ENCODE measurements around the gene DCN.
A peak's percentile ranks its signal among the peaks of the same experiment; 100 is the strongest.

Gene DCN

DNA sequence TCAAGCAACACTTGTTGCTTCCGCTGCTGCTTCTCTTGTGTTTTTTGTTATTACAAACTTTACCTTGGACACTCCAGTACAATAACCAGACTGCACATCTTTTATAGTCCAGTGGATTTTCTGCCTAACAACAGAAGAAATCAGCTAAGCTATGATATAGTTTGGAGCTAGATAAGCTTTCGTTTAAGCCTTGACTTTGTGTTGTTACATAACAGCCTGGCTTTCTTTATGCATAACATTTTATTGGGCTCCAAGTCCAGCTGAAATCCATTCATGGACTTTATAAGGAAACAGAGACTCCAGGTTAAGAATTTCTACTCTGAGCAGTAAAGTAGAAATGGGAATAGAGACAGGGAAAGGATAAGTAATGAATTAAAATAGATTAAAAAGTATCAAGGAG, 3.5 kb upstream of the DCN start:
- no peak overlapping the region for H3K9ac ChIP-seq (ENCODE audit: low read length)
- no peaks in the 10 kb centered on the region for H3K36me3 ChIP-seq (ENCODE audit: control insufficient read depth, insufficient read depth, low read length, severe bottlenecking)
- H3K27me3 ChIP-seq (replicated peaks; ENCODE audit: control insufficient read depth, insufficient read depth, low read length), result no peaks in the 10 kb centered on the region
- H3K4me1 ChIP-seq (ENCODE audit: control insufficient read depth, insufficient read depth, low read length), result peaks cover 30% of the 10 kb centered on the region
- DNase-seq (ENCODE audit: low read depth), result no peak
- H3K9me3 ChIP-seq (ENCODE audit: control insufficient read depth, low read length), result no peaks in the 10 kb centered on the region
- H3K4me3 ChIP-seq (ENCODE audit: low read length), result no peak overlapping the region

DNA sequence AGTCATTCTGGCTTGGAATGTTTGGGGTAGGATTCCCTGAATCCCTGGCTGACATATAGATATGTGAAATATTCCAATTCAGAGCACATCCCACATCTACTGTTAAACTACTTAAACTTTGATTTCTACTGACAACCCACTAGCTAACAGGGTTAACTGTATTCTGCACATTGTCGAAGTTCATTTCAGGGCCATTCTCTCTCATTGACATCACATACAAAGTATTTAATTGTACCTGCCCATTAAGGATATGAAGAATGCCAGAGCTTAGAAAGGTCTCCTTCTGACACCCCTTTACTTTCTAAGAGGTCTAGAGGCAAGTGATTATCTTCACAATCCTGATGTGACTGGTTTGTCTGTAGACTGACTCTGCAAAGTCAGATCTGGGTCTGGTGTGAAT, 2.8 kb upstream of the DCN start:
- Histone ChIP-seq H3K4me3 (ENCODE audit: low read length) (no peak overlapping the region), H3K36me3 (ENCODE audit: control insufficient read depth, insufficient read depth, low read length, severe bottlenecking) (no peaks in the 10 kb centered on the region), H3K4me1 (ENCODE audit: control insufficient read depth, insufficient read depth, low read length) (peaks cover 30% of the 10 kb centered on the region), H3K9ac (ENCODE audit: low read length) (no peak overlapping the region), H3K9me3 (ENCODE audit: control insufficient read depth, low read length) (no peaks in the 10 kb centered on the region), H3K27me3 (replicated peaks; ENCODE audit: control insufficient read depth, insufficient read depth, low read length) (no peaks in the 10 kb centered on the region)
- no peak for DNase-seq (ENCODE audit: low read depth)

DNA sequence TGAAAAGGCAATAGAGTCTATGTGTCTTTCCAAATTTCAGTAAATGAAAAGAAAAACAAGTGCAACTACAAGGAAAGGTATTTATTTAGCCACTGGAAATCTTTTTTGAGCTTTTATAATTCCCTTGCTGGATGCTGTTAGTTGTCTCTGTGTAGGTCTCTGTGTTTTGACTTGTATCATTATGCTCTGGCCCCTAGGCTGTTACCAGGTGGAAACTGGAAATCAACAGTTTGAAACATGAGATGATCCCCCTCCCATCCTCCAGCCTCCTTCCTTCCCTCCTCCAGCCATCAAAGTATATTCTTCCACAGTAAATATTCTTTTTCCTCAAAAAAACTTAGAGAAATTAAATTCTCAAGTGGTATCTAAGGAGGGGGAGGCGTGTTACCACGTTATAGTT, 934 bp upstream of the DCN start:
- Histone ChIP-seq H3K9me3 (ENCODE audit: control insufficient read depth, low read length) (no peaks in the 10 kb centered on the region), H3K27me3 (replicated peaks; ENCODE audit: control insufficient read depth, insufficient read depth, low read length) (no peaks in the 10 kb centered on the region), H3K36me3 (ENCODE audit: control insufficient read depth, insufficient read depth, low read length, severe bottlenecking) (no peaks in the 10 kb centered on the region), H3K9ac (ENCODE audit: low read length) (peak overlapping the region; percentile 93), H3K4me1 (ENCODE audit: control insufficient read depth, insufficient read depth, low read length) (peaks cover 19% of the 10 kb centered on the region), H3K4me3 (ENCODE audit: low read length) (peak overlapping the region; percentile 82)
- peak; percentile 19 for DNase-seq (ENCODE audit: low read depth)

DNA sequence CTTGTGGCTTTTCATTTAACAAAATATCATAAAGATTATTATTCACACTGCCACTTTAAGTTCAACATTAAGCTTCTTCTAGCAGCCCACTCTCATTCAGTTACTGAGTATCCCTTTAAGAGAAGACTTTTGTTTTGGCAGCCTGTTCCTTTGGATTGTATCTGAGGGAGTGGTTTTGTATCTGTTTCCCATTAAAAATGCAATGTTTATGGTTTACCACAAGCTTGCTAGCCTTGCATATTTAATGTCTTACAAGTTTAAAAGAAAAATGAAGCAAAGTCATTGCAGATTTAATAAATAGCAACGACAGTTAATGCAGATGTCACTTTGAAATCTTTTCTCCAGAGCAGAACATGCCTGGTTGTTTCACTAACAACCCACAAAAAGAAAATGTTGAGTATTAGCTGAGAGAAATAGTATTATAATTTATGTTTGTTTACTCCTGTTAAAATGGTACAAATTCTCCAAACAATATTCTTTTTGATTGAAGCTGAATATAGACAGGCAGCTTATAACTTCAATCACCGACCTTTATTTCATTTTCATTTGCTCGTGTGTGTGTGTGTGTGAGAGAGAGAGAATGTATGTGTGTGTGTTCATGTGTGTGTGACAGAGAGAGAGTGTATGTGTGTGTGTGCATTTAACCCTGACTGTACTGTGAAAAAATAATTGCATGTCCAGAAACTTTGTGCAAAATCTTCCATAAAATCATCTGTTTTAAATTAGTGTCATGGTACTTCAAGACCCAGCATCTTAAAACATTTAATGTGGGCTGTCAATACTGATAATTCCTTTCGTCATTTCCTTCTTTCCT, 1.8 kb downstream of the DCN start:
- Histone ChIP-seq H3K27me3 (replicated peaks; ENCODE audit: control insufficient read depth, insufficient read depth, low read length) (no peaks in the 10 kb centered on the region), H3K4me1 (ENCODE audit: control insufficient read depth, insufficient read depth, low read length) (peaks cover 25% of the 10 kb centered on the region), H3K9me3 (ENCODE audit: control insufficient read depth, low read length) (no peaks in the 10 kb centered on the region), H3K9ac (ENCODE audit: low read length) (peak overlapping the region; percentile 93), H3K4me3 (ENCODE audit: low read length) (peak overlapping the region; percentile 82), H3K36me3 (ENCODE audit: control insufficient read depth, insufficient read depth, low read length, severe bottlenecking) (peaks cover 8% of the 10 kb centered on the region)
- peak; percentile 91 for DNase-seq (ENCODE audit: low read depth)

DNA sequence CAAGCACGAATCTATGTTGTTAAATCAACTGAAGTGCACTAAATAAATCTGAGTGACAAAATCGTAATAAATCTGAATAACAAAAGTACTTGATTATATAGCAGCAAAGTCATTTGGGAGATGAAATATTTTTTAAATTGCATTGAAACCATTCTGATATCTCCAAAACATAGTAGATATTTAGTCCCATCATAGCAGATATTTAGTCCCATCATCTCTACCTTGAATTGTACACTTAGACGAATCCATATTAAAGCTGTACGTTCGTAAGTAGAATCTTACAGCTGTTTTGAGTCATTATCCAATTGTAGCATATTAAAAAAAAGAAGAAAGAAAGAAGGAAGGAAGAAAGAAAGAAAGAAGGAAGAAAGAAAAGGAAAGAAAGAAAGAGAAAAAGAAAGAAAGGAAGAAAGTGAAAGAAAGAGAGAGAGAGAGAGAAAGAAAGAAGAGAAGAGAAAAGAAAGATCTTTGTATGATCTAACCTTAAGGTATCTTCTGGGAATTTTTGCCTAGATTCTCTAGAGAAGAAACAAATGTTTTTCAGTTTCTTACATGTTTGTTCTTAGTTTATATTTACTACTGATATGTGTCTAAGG, 2.6 kb downstream of the DCN start:
- H3K9ac ChIP-seq (ENCODE audit: low read length), result peak overlapping the region; percentile 93
- DNase-seq (ENCODE audit: low read depth), result no peak
- no peaks in the 10 kb centered on the region for H3K27me3 ChIP-seq (replicated peaks; ENCODE audit: control insufficient read depth, insufficient read depth, low read length)
- H3K4me3 ChIP-seq (ENCODE audit: low read length), result peak overlapping the region; percentile 82
- peaks cover 30% of the 10 kb centered on the region for H3K4me1 ChIP-seq (ENCODE audit: control insufficient read depth, insufficient read depth, low read length)
- peaks cover 13% of the 10 kb centered on the region for H3K36me3 ChIP-seq (ENCODE audit: control insufficient read depth, insufficient read depth, low read length, severe bottlenecking)
- no peaks in the 10 kb centered on the region for H3K9me3 ChIP-seq (ENCODE audit: control insufficient read depth, low read length)

DNA sequence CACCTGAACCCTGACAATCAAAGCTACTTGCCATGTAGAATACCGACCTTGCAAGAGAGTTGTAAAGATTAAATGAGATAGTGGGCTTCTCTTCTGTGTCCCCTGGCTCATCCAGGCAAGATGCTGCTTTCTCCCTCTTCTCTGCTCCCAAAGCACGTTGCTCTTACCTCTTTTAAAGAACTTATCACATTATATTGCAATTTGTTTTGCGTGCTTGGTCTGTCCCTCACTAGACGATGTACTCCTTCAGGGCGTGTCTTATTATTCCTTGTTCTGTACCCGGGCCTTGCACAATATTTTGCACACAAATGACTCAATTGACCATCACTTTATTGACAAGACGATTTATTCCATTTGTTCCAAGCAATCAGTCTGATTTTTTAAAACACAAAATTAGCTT, 3.3 kb downstream of the DCN start:
- DNase-seq (ENCODE audit: low read depth), result peak; percentile 60

DNA sequence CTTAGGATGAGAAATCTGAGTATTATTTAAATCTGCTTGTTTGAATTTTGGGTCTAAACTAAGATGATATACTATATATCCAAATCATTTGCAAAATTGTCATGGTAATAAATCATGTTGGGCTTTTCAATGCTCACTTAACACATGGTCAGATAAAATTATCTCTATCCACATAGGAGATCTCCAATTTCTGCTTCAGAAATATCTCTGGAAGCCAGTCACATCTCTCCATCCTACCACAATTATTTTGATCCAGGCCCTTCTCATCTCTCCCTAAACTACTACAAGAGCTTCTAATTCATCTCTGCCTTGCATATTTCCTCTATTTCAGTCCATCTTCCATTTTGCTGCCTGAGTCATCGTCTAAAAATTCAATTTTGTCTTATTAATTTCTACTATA, 3.8 kb downstream of the DCN start:
- H3K9me3 ChIP-seq (ENCODE audit: control insufficient read depth, low read length), result no peaks in the 10 kb centered on the region
- no peak for DNase-seq (ENCODE audit: low read depth)
- H3K9ac ChIP-seq (ENCODE audit: low read length), result peak overlapping the region; percentile 93
- peaks cover 34% of the 10 kb centered on the region for H3K4me1 ChIP-seq (ENCODE audit: control insufficient read depth, insufficient read depth, low read length)
- peak overlapping the region; percentile 82 for H3K4me3 ChIP-seq (ENCODE audit: low read length)
- peaks cover 26% of the 10 kb centered on the region for H3K36me3 ChIP-seq (ENCODE audit: control insufficient read depth, insufficient read depth, low read length, severe bottlenecking)
- no peaks in the 10 kb centered on the region for H3K27me3 ChIP-seq (replicated peaks; ENCODE audit: control insufficient read depth, insufficient read depth, low read length)

More for the DNA sequence above, 3.3 kb downstream of the DCN start:
- Histone ChIP-seq H3K4me3 (ENCODE audit: low read length) (peak overlapping the region; percentile 82), H3K9me3 (ENCODE audit: control insufficient read depth, low read length) (no peaks in the 10 kb centered on the region), H3K27me3 (replicated peaks; ENCODE audit: control insufficient read depth, insufficient read depth, low read length) (no peaks in the 10 kb centered on the region), H3K9ac (ENCODE audit: low read length) (peak overlapping the region; percentile 93), H3K4me1 (ENCODE audit: control insufficient read depth, insufficient read depth, low read length) (peaks cover 34% of the 10 kb centered on the region), H3K36me3 (ENCODE audit: control insufficient read depth, insufficient read depth, low read length, severe bottlenecking) (peaks cover 21% of the 10 kb centered on the region)

DNA sequence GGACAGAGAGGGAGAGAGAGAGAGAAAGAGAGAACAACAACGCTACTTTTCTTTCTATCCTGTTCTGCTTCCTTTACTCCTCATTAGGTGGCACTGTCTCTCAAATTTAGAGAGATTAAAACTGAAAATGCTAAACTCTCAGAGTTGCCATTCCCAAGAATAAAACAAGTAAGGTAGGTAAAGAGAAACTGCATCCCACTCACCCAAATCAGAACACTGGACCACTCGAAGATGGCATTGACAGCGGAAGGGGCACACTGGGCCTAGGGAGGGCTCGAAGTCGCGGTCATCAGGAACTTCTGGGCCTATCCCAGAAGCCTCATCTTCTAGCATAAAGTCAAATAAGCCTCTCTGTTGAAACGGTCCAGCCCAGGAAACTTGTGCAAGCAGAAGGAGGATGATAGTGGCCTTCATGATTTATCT, 4.5 kb downstream of the DCN start:
- H3K4me3 ChIP-seq (ENCODE audit: low read length), result peak overlapping the region; percentile 82
- H3K9me3 ChIP-seq (ENCODE audit: control insufficient read depth, low read length), result no peaks in the 10 kb centered on the region
- peak overlapping the region; percentile 93 for H3K9ac ChIP-seq (ENCODE audit: low read length)
- peaks cover 34% of the 10 kb centered on the region for H3K4me1 ChIP-seq (ENCODE audit: control insufficient read depth, insufficient read depth, low read length)
- no peaks in the 10 kb centered on the region for H3K27me3 ChIP-seq (replicated peaks; ENCODE audit: control insufficient read depth, insufficient read depth, low read length)
- peaks cover 32% of the 10 kb centered on the region for H3K36me3 ChIP-seq (ENCODE audit: control insufficient read depth, insufficient read depth, low read length, severe bottlenecking)
- DNase-seq (ENCODE audit: low read depth), result peak; percentile 71

DNA sequence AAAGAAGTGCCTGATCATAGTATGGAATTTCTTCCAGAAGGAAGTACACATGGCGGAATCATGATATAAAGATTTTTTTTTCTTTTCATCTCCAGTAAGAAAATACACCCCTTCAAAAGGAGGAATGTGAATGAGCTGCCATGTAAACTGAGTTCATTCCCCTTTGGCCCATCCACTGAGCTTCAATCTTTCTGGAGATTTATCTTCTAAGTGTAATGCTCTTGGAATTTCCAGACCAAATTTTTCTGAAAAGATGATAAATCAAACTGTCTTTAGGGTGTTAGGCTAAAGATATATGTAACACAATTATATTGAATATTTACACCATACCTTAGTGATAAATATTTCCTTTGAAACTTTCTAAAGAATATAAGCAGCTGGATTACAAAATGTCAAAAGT, 5.2 kb downstream of the DCN start:
- Histone ChIP-seq H3K4me3 (ENCODE audit: low read length) (peak overlapping the region; percentile 82), H3K36me3 (ENCODE audit: control insufficient read depth, insufficient read depth, low read length, severe bottlenecking) (peaks cover 36% of the 10 kb centered on the region), H3K4me1 (ENCODE audit: control insufficient read depth, insufficient read depth, low read length) (peaks cover 40% of the 10 kb centered on the region), H3K9me3 (ENCODE audit: control insufficient read depth, low read length) (no peaks in the 10 kb centered on the region), H3K27me3 (replicated peaks; ENCODE audit: control insufficient read depth, insufficient read depth, low read length) (no peaks in the 10 kb centered on the region), H3K9ac (ENCODE audit: low read length) (peak overlapping the region; percentile 93)
- DNase-seq (ENCODE audit: low read depth), result no peak

DNA sequence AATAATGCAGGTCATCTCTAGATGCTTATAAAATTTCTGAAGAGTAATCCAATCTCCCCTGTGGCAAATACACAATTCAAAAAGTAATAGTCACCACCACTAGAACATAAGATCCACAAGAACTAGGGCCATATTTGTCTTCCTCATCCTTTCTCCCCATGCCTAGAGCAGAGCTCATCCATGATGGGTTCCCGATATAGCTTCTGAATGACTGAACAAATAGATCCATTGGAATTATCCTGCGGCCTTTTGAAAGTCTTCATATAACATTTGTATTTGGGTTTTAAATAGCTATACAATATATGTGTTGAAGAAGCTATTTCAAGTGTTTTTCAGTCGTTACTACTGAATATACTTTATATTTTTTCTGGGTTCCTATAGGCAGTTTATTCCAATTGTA, 5.7 kb downstream of the DCN start:
- peak overlapping the region; percentile 93 for H3K9ac ChIP-seq (ENCODE audit: low read length)
- no peaks in the 10 kb centered on the region for H3K27me3 ChIP-seq (replicated peaks; ENCODE audit: control insufficient read depth, insufficient read depth, low read length)
- H3K4me1 ChIP-seq (ENCODE audit: control insufficient read depth, insufficient read depth, low read length), result peaks cover 44% of the 10 kb centered on the region
- H3K4me3 ChIP-seq (ENCODE audit: low read length), result peak overlapping the region; percentile 82
- H3K9me3 ChIP-seq (ENCODE audit: control insufficient read depth, low read length), result no peaks in the 10 kb centered on the region
- H3K36me3 ChIP-seq (ENCODE audit: control insufficient read depth, insufficient read depth, low read length, severe bottlenecking), result peaks cover 37% of the 10 kb centered on the region
- DNase-seq (ENCODE audit: low read depth), result no peak

DNA sequence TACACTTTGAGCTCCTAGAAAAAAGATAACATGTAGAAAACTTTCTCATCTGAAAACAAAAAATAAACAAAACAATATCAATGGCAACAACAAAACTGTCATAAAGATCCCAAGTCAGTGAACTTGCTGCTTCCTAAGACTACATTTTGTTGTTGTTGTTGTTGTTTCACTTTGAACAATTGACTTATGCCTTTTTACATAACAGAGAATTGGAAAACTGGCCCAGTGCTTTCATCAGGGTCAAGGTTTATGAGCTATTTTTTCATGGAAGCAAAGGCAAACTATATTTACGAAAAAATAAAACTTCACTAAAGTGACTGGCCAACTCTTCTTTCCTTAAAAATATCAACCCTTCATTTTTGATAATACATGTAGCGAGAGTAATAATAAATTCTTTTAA, 6.3 kb downstream of the DCN start:
- peak overlapping the region; percentile 82 for H3K4me3 ChIP-seq (ENCODE audit: low read length)
- H3K9ac ChIP-seq (ENCODE audit: low read length), result peak overlapping the region; percentile 93
- no peak for DNase-seq (ENCODE audit: low read depth)
- peaks cover 50% of the 10 kb centered on the region for H3K4me1 ChIP-seq (ENCODE audit: control insufficient read depth, insufficient read depth, low read length)
- H3K27me3 ChIP-seq (replicated peaks; ENCODE audit: control insufficient read depth, insufficient read depth, low read length), result no peaks in the 10 kb centered on the region
- no peaks in the 10 kb centered on the region for H3K9me3 ChIP-seq (ENCODE audit: control insufficient read depth, low read length)
- peaks cover 41% of the 10 kb centered on the region for H3K36me3 ChIP-seq (ENCODE audit: control insufficient read depth, insufficient read depth, low read length, severe bottlenecking)
